Right lobe of liver (tissue), 4 donors: ENCODE data around the gene SSBP2.

Experiments
- CTCF ChIP-seq, 4 donors: fragments of 200-600 bp in 3 of 4; fragments of 450-650 bp in 1 of 4; IDR thresholded peaks; one replicate each; pipeline versions ENCODE4 v1.5.1 to v1.8.0; 2016 to 2022; ENCODE audit warnings: antibody characterized with exemption in 4 of 4, mild to moderate bottlenecking in 2 of 4
- POLR2A ChIP-seq: fragments of 450-650 bp; IDR thresholded peaks from one replicate; pipeline ENCODE4 v1.6.1; 2017; ENCODE audit warnings: antibody characterized with exemption, mild to moderate bottlenecking
- donor health status: DM: no; HTN: no; CAD: no.
- donor health status: DM: no; HTN: no; CAD: no.
- donor health status: DM: no; HTN: yes; CAD: no.

- TF ChIP-seq CTCF (IDR thresholded peaks at IDR 0.05): no peak
- no peak for TF ChIP-seq POLR2A
These were observed 237.4 kb downstream of the SSBP2 start for GRCh38 chr5:81513473-81513872.
